HG02970 (cell line): ENCODE data around the gene PKMYT1.
A peak's percentile ranks its signal among the peaks of the same experiment; 100 is the strongest.

Source experiments
- ATAC-seq: cut with Tn5 transposase; IDR thresholded peaks from one replicate; pipeline ENCODE4 v1.9.1; 2021; ENCODE audit warnings: mild to moderate bottlenecking, moderate library complexity, moderate number of reproducible peaks; ENCODE audit not compliant: unreplicated experiment, low FRiP score

The PKMYT1 gene

GRCh38 chr16:3001316-3001715 is 21.1 kb upstream of the PKMYT1 start:
- ATAC-seq = no peak

GRCh38 chr16:3000540-3000939 is 20.3 kb upstream of the PKMYT1 start:
- ATAC-seq = no peak

- ATAC-seq = no peak
These were observed 19.7 kb upstream of the PKMYT1 start for GRCh38 chr16:2999929-3000328.

GRCh38 chr16:2996298-2996697 is 16.1 kb upstream of the PKMYT1 start:
- ATAC-seq = no peak

- no peak for ATAC-seq
These were observed 12.3 kb upstream of the PKMYT1 start for GRCh38 chr16:2992383-2993081.

- ATAC-seq = no peak
These were observed 11.5 kb upstream of the PKMYT1 start for GRCh38 chr16:2991566-2992261.

- no peak for ATAC-seq
These were observed 10.6 kb upstream of the PKMYT1 start for GRCh38 chr16:2990891-2991290.

- no peak for ATAC-seq
These were observed 8.4 kb upstream of the PKMYT1 start for GRCh38 chr16:2988590-2989099.

- no peak for ATAC-seq
These were observed 7.6 kb upstream of the PKMYT1 start for GRCh38 chr16:2987833-2988232.

- no peak for ATAC-seq
These were observed 7.0 kb upstream of the PKMYT1 start for GRCh38 chr16:2987286-2987685.

- no peak for ATAC-seq
These were observed 6.5 kb upstream of the PKMYT1 start for GRCh38 chr16:2986623-2987188.

- ATAC-seq = no peak
These were observed 5.7 kb upstream of the PKMYT1 start for GRCh38 chr16:2985893-2986355.

GRCh38 chr16:2985462-2985861 is 5.2 kb upstream of the PKMYT1 start:
- no peak for ATAC-seq

- ATAC-seq = peak; percentile 41
These were observed 3.5 kb upstream of the PKMYT1 start for GRCh38 chr16:2983706-2984136.

GRCh38 chr16:2982402-2982801 is 2.2 kb upstream of the PKMYT1 start:
- no peak for ATAC-seq

- no peak for ATAC-seq
These were observed 1.6 kb upstream of the PKMYT1 start for GRCh38 chr16:2981899-2982250.

- no peak for ATAC-seq
These were observed 1.1 kb upstream of the PKMYT1 start for GRCh38 chr16:2981177-2981898.

GRCh38 chr16:2979669-2980226 is 498 bp downstream of the PKMYT1 start:
- ATAC-seq = no peak

GRCh38 chr16:2977440-2977839 is 2.8 kb downstream of the PKMYT1 start:
- no peak for ATAC-seq

GRCh38 chr16:2976673-2977072 is 3.6 kb downstream of the PKMYT1 start:
- ATAC-seq = no peak

- ATAC-seq = no peak
These were observed 4.0 kb downstream of the PKMYT1 start for GRCh38 chr16:2976201-2976600.
